ENCODE measurements around the gene CWC25. TPM values are rescaled to one million over a fixed set of nuclear protein-coding genes. Genes with fewer than 3 reads are reported as not detected.
A peak's percentile ranks its signal among the peaks of the same experiment; 100 is the strongest.
"Not testable (repeated sequence)": the region's sequence is repeated elsewhere in the genome, so short reads cannot be mapped to it uniquely, and the experiment has no call there.

The CWC25 gene
- total RNA-seq, 1 experiment from 2014 or later: 17.3 TPM

DNA sequence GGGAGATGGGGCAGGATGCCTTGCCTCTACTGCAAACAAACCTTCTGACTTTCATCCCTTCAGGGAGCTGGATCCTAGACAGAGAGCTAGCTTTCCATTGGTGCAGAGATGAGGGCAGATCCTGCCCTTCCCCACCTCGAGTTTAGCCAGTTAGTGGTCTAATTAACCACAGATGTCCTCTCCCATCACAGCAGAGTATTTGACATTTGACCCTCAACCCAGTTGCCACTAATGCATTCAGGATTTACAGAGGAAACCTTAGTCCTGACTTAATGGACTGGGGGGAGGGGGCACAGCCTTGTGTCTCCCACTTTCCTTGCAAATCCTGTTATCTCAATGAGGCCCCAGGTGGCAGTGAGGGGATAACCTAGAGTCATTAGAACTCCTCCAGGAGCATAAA lies 35.9 kb downstream of the CWC25 start:
- DNase-seq (ENCODE audit: low read depth): no peak

DNA sequence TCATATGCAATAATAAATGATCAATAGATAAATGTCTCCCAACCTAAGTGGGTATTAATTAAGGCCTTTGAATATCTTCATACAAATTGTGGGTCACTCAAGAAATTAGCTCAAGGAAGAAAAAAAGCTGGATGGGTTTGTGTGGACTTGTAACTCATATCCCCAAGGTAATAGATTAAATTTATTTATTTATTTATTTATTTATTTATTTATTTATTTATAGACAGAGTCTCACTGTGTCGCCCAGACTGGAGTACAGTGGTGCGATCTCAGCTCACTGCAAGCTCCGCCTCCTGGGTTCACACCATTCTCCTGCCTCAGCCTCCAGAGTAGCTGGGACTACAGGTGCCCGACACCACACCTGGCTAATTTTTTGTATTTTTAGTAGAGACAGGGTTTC lies 37.1 kb downstream of the CWC25 start:
- not testable (repeated sequence) for DNase-seq (ENCODE audit: low read depth)

DNA sequence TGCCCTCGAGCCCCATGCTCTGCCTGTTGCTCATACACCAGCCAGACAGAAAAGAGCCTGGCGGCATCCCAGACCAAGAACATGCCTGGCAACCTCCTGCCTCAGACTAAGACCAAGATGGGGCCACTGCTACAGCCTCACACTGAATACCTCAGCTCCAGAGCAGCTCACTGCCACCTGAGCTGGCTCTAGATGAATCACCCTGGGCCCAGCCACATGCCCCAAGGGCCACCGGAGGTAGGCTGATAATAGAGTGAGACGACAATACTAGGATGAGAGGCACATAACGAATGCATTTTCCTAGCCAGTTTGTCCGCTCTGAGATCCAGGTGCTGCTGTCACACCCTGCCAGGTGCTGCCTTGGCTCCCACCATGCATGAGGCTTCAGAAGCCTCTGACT lies 38.7 kb downstream of the CWC25 start:
- no peak for DNase-seq (ENCODE audit: low read depth)

DNA sequence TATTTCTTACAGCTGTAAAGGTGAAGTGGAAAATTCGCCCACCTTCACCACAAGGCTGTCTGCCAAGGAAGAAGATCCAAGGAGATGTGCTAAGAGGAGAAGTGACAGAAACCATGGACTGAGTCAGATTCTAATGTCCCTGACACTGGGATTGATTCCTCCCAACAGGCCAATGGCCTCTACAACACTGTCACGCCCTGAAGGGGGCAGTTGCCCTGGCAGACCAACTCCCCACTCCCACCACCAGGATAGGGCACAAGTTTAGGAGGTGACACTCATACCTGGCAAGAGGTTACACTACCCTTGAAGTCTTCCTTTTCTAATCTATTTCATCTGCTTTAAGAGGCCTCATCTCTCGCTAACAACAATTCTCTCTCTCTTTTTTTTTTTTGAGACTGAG lies 41.9 kb downstream of the CWC25 start:
- DNase-seq (ENCODE audit: low read depth): no peak

DNA sequence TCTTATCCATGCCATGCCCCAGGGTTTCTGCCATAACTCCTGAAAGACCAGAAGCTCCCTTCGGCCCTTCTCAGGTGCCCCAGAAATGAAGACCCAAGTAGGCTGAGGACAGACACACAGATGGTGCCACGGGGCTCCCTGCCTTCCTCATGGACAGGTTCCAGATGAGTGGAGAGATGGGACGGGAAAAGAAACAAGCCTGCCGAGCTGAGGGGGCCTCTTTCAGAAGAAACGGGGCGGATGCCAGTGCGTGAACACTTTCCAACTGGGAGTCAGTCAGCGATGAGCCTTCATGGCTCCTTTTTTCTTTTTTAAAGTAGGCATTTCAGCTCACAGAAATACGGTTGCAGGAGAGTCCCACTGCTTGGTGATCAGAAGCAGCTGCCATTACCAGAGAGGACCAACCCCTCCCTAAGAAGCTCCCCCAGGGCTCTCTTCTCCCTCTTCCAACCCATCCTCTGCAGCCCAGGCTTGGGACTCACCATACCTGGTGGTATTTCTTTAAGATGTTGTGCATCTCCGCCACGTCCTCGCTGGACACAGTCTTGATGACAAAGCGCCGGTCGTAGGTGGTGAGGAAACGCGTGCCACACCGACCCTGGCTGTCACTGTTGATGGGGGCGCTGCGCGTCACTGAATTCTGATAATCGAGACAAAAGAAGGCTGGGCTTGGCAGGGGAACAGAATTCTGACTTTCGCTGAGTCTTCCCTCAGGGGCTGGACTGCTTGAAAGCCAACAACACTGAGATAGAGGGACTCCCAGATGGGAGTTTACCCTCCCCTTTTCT lies 45.0 kb downstream of the CWC25 start:
- DNase-seq (ENCODE audit: low read depth): no peak

DNA sequence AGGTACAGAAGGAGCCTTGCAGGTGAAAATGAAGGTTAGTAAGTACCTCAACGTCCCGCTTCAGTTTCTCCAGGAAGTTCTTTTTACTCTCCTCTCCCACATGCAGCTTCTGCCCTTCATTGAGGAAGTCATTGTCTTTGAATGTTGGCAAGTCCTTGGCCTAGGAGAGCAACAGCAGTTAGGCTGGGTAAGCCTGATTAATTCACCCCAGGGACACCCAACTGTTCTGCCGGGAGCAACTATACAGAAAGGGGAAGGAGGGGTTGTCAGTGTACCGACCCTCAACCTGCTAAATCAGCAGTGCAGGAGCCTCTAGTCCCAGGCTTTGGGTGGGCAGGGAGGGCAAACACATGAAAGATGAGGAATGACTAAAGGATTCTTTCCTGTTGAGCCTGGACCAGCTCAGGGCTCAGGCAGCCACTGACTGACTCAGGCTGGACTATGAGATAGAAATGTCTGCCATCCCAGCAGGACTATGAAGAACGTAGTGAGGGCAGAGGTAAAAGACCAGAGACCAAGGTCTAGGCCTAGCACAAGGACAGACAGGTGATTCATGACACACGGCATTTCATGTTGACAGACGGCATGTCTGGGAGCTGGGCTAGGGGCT lies 47.4 kb downstream of the CWC25 start:
- no peak for DNase-seq (ENCODE audit: low read depth)

DNA sequence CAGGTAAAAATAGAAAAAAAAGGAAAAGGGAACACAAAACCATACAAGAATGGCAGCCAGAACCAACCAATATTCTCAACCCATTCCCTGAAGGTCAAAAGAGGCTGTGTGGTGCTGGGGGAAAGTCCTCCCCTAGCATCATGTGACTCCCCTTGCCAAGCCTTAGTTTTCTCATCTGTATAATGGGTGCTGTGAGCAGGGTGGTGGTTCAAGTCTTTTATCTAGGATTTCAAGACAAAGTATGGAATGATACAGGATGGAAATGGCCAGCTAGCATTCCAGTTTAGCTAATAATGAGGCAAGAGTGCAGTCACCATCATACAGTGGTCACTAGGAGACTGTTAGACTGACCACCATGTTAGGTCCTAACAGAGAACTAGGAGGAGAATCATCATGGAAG lies 51.9 kb downstream of the CWC25 start:
- DNase-seq (ENCODE audit: low read depth): no peak

DNA sequence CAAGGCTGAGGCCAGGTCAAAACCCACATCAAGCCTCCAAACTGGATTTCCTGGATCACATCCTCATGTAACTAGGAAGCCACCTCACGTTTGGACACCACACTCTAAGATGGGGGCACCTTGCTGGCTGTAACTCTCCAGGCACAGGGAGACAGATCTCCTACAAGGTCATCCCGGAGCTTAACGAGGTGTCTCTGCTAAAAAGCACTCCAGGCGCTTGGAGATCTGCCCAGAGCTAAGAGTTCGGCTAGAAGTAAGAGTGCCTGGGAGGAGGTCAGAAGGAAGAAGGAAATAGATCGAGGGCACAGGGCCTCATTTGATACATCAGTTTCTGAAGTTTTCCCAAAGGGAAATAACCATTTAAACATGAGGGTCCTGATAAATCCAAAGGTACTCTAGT lies 56.7 kb downstream of the CWC25 start:
- DNase-seq (ENCODE audit: low read depth): no peak

DNA sequence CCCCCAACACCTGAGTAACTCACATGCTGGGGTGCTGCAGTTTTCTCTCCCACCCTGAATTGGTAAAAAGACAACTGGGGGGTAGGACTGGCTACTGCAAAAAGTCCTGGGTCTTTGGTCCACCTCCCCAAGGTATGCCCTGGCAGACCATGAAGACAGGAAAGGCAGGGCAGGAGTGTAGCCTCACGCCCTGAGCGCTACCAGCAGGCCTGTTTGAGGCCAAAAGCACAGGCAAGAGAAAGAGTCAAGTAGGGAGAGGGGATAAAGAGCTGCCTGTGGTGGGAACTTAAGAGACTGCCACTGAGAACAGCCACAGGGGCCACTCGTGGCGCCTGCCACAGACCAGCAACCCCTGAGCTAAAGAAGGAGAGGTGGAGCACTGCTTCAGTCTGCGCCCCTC lies 58.8 kb downstream of the CWC25 start:
- no peak for DNase-seq (ENCODE audit: low read depth)

DNA sequence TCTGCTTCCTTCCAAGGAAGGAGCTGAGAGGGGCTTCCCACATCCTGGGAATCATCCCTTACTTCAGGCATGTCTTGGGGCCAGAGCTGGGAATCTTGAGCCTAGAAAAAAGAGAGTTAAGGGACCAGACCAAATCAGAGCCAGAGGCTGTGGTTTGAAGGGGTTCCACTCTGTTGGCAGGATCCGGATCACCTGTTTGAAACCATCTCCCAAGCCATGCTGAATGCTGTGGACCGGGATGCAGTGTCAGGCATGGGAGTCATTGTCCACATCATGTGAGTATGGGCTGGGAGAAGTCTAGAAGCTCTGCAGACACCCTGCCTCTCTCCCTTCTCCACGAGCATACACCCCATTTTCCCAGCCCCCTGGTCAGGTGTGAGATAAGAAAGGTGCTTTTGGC lies 62.9 kb downstream of the CWC25 start:
- no peak for DNase-seq (ENCODE audit: low read depth)

DNA sequence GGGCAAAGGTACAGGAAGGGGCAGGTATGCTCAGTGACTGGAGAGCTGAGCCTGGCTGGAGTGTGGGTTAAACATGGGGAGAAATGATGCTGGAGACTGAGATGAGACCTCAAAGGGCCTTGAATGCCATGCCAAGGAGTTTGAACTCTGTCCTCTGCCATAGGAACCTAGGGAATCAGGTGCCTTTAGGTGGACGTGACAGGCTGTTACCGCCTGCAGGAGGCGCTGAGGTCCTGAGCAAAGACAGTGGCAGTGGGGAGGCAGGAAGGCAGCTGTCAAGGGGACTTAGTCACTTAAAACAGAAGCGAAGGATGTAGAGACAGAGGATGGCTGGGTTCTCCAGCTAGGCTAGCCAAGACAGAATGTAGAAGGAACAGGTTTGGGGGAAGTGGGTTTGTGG lies 63.5 kb downstream of the CWC25 start:
- DNase-seq (ENCODE audit: low read depth): peak; percentile 39

DNA sequence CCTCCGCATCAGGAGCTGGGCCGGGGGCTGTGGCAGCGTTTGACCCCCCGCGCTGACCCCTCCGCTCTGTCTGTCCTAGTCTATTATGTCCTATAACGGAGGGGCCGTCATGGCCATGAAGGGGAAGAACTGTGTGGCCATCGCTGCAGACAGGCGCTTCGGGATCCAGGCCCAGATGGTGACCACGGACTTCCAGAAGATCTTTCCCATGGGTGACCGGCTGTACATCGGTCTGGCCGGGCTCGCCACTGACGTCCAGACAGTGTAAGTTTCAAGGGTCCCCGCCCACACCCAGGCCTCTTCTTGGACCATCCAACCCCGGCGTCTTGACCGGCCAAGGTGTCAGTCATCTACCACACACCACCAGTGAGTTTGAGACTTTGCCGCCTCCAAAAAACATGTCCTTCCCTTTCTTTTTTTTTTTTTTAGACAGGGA lies 72.0 kb downstream of the CWC25 start:
- DNase-seq (ENCODE audit: low read depth): no peak

DNA sequence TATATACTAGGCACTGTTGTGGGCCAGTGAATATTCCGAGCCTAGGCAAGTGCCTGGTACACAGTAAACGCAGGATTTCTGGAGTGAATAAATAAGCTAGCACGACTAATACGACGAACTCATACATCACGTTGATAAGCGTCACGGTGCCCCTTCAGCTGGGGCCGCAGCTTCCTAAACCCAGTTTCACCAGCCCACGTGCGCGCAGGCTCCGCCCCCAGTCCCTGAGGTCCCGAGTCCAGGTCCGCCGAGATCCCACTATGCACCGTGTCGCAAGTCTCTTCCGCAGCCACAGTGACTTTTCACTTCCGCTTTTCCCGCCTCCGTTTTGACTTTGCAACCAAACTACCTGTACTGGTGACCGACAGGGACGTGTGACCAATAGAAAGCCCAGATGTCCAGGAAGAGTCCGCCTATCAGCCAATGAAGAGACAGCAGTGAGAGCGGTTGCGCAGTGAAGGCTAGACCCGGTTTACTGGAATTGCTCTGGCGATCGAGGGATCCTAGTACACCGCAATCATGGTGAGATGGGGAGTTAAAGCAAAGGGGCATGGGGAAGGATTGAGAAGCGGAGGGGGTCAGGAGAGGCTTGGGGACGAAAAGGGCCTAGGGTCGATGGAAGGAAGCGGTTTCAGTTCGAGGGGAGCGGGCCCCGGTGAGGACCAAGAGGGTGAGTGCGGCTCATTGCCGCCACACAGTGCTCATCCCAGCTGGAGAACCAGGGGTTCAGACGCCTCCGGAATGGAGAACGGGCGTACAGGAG lies 72.6 kb downstream of the CWC25 start, which contains the start of gene PSMB3:
PSMB3 (plus strand) TSS at position 434 of the 763 bp plus-strand sequence; CDS start at position 520, 86 bp downstream.
- peak; percentile 99 for DNase-seq (ENCODE audit: low read depth)

DNA sequence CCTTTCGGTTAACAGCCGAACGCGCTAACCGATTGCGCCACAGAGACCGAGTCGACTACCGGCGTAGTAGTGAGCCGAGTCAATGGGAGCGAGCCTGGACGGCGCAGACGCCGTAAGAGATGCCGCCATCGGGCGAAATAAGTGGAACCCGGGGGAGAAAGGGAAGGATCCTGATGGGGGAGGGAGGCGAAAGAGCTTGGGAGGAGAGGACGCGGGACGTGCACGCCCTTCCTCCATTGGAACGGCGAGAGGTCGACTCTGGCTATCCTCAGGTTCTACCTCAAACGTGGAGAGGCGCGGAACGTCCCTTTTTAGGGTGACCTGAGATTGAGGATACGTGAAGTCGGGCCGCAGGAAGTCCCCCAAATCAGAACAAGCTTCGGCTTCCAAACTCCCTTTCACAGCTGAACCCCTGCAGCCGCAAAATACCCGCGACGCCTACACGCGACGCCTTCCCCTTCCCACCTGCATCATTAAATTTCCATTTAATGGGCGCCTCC lies 73.3 kb downstream of the CWC25 start:
- DNase-seq (ENCODE audit: low read depth): peak; percentile 86

DNA sequence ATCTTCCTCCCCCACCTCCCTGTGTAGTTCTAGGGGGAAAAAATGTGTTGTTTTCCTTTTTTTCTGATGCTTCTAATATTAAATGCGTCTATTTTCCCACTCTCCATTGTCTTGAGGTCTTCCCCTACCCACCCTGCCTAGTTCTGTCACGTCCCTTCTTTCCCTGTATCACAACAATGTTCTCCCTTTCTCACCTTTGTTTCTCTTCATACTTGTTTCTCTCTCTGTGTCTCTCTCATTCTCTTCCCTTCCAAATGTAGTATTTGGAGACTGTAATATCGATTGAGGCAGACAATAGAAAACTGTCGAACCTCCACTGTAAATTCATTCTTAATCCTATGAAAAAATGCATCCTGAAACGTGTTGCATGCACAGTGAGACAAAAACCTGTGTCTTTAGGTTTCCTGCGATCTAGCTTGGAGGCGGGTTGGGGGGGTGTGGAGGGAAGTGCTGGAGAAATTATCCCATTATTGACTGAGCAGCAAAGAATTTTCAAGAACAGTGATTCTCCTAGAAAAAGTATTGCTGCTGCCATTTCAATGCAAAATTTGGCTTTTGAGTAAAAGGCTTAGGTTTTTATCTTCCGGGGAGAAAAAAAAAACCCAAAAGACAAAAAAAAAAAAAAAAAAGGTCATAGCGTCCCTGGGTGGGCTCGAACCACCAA lies 73.8 kb downstream of the CWC25 start:
- DNase-seq (ENCODE audit: low read depth): peak; percentile 44

Other genes with a start within 250 kb of the CWC25 start
- gene SRCIN1, start 219.4 kb downstream of the CWC25 start, total RNA-seq (2014; rRNA removed; shearing (Covaris generic)): 0.03 and 0.80 TPM in 2 replicates
- 7.0 and 8.2 TPM in 2 replicates for gene EPOP, start 150.4 kb downstream of the CWC25 start, total RNA-seq (2014; rRNA removed; shearing (Covaris generic))
- 12.4 and 12.9 TPM in 2 replicates for gene MLLT6, start 120.0 kb downstream of the CWC25 start, total RNA-seq (2014; rRNA removed; shearing (Covaris generic))
- gene CISD3, start 95.0 kb downstream of the CWC25 start, total RNA-seq (2014; rRNA removed; shearing (Covaris generic)): 0.57 and 3.4 TPM in 2 replicates
- 3.3 and 3.5 TPM in 2 replicates for gene PCGF2, start 77.0 kb downstream of the CWC25 start, total RNA-seq (2014; rRNA removed; shearing (Covaris generic))
- gene PSMB3, start 72.6 kb downstream of the CWC25 start, total RNA-seq (2014; rRNA removed; shearing (Covaris generic)): 524 and 545 TPM in 2 replicates
- gene PIP4K2B, start 25.8 kb downstream of the CWC25 start, total RNA-seq (2014; rRNA removed; shearing (Covaris generic)): 16.6 and 22.4 TPM in 2 replicates
- 1,167 and 1,311 TPM in 2 replicates for gene RPL23, start 28.4 kb upstream of the CWC25 start, total RNA-seq (2014; rRNA removed; shearing (Covaris generic))
- 71.0 and 77.9 TPM in 2 replicates for gene LASP1, start 44.7 kb upstream of the CWC25 start, total RNA-seq (2014; rRNA removed; shearing (Covaris generic))
- not detected in 2 replicates for gene FBXO47, start 142.1 kb upstream of the CWC25 start, total RNA-seq (2014; rRNA removed; shearing (Covaris generic))